ENCODE measurements around the gene TENM4. TPM values are rescaled to one million over a fixed set of nuclear protein-coding genes. Genes with fewer than 3 reads are reported as not detected.

Gene TENM4
- total RNA-seq, 1 experiment from 2014 or later = 0.39 TPM

DNA sequence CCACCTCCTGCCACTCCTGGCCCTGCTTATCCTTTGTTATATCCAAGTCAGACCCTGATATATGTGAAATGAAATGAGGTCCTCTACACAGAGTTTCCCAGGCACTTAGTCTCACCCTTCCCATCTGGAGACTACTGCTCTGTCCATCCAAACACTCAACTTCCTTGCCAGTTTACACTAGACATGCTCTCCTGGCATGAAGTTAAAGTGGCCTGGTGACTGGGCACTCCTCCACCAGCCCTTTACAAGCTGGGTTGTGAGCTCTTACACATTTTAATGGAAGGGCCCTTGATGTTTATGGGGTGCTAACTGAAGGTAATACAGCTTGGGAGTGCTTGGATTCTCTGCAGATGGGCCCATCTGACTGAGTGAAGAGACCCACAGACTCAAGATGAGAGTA lies 650.0 kb downstream of the TENM4 start:
- Histone ChIP-seq H3K27me3 (ENCODE audit: control insufficient read depth, insufficient read depth, low read length) (peaks cover 3% of the 10 kb centered on the region; the same call in 1 of the 2 replicates), H3K27ac (ENCODE audit: low read length) (no peak overlapping the region)

DNA sequence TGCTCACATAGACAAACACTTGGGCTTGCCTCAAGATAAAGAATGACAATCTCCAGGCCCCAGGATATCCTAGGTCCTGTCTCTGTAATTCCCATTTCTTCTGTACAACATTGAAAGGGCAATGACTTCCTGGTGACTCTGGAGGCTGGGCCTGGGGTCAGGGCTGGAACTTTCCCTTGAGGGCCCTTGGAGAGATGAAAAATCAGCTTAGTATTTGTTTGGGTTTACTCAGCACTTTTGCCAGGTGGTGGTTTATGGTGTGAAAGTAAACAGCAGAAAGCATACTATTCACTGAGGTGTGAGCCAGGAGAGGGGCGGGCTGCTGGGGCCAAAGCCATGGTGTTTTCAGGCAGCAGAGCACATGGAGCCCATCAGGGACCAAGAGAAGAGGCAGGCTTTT lies 651.5 kb downstream of the TENM4 start:
- no peak for ATAC-seq
- H3K9me3 ChIP-seq (ENCODE audit: control insufficient read depth, insufficient read depth, low read depth, low read length) = no peaks in the 10 kb centered on the region
- H3K36me3 ChIP-seq (ENCODE audit: control insufficient read depth, insufficient read depth, low read length) = no peaks in the 10 kb centered on the region
- peaks cover 3% of the 10 kb centered on the region; the same call in 1 of the 2 replicates for H3K27me3 ChIP-seq (ENCODE audit: control insufficient read depth, insufficient read depth, low read length)
- no peak overlapping the region for H3K4me3 ChIP-seq (ENCODE audit: low read depth in 2 of 2, low read length in 2 of 2)
- intact Hi-C loops (cut with micrococcal nuclease; ENCODE audit: unreplicated experiment) (no loop called here), in situ Hi-C loops (cut with HindIII; ENCODE audit: low pct_unique_long_range_greater_than_20kb, low sequenced_read_pairs) (no loop called here)
- ChIA-PET CTCF (no interaction called here), POLR2A (no interaction called here)
- no peaks in the 10 kb centered on the region for H3K4me1 ChIP-seq (ENCODE audit: control insufficient read depth, insufficient read depth, low read length)
- no TSS peak for BruUV-seq (replicated peaks)
- TF ChIP-seq TCF7L2 (IDR thresholded peaks at IDR 0.05; ENCODE audit: low read depth, low read length) (no peak), SIN3A (IDR thresholded peaks at IDR 0.05; ENCODE audit: borderline replicate concordance, insufficient read depth, low read depth, low read length) (no peak), POLR2AphosphoS5 (IDR thresholded peaks at IDR 0.05; ENCODE audit: low read depth, low read length) (no peak)
- TF ChIP-seq, protein P1, sequence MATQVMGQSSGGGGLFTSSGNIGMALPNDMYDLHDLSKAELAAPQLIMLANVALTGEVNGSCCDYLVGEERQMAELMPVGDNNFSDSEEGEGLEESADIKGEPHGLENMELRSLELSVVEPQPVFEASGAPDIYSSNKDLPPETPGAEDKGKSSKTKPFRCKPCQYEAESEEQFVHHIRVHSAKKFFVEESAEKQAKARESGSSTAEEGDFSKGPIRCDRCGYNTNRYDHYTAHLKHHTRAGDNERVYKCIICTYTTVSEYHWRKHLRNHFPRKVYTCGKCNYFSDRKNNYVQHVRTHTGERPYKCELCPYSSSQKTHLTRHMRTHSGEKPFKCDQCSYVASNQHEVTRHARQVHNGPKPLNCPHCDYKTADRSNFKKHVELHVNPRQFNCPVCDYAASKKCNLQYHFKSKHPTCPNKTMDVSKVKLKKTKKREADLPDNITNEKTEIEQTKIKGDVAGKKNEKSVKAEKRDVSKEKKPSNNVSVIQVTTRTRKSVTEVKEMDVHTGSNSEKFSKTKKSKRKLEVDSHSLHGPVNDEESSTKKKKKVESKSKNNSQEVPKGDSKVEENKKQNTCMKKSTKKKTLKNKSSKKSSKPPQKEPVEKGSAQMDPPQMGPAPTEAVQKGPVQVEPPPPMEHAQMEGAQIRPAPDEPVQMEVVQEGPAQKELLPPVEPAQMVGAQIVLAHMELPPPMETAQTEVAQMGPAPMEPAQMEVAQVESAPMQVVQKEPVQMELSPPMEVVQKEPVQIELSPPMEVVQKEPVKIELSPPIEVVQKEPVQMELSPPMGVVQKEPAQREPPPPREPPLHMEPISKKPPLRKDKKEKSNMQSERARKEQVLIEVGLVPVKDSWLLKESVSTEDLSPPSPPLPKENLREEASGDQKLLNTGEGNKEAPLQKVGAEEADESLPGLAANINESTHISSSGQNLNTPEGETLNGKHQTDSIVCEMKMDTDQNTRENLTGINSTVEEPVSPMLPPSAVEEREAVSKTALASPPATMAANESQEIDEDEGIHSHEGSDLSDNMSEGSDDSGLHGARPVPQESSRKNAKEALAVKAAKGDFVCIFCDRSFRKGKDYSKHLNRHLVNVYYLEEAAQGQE (IDR thresholded peaks at IDR 0.05; ENCODE audit: insufficient read depth in 1 of 2, low read depth in 2 of 2, low read length in 1 of 2) = no peak
- TF ChIP-seq, protein P2, sequence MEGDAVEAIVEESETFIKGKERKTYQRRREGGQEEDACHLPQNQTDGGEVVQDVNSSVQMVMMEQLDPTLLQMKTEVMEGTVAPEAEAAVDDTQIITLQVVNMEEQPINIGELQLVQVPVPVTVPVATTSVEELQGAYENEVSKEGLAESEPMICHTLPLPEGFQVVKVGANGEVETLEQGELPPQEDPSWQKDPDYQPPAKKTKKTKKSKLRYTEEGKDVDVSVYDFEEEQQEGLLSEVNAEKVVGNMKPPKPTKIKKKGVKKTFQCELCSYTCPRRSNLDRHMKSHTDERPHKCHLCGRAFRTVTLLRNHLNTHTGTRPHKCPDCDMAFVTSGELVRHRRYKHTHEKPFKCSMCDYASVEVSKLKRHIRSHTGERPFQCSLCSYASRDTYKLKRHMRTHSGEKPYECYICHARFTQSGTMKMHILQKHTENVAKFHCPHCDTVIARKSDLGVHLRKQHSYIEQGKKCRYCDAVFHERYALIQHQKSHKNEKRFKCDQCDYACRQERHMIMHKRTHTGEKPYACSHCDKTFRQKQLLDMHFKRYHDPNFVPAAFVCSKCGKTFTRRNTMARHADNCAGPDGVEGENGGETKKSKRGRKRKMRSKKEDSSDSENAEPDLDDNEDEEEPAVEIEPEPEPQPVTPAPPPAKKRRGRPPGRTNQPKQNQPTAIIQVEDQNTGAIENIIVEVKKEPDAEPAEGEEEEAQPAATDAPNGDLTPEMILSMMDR (IDR thresholded peaks at IDR 0.05) = no peak
- no peak overlapping the region for H3K27ac ChIP-seq (ENCODE audit: low read length)
- no peak for DNase-seq (ENCODE audit: low read depth, low spot score)

More for the DNA sequence above, 650.0 kb downstream of the TENM4 start:
- ATAC-seq (no peak), DNase-seq (ENCODE audit: low read depth, low spot score) (no peak)
- ChIA-PET POLR2A (no interaction called here), CTCF (no interaction called here)
- Histone ChIP-seq H3K9me3 (ENCODE audit: control insufficient read depth, insufficient read depth, low read depth, low read length) (no peaks in the 10 kb centered on the region), H3K4me3 (ENCODE audit: low read depth in 2 of 2, low read length in 2 of 2) (no peak overlapping the region), H3K4me1 (ENCODE audit: control insufficient read depth, insufficient read depth, low read length) (no peaks in the 10 kb centered on the region), H3K36me3 (ENCODE audit: control insufficient read depth, insufficient read depth, low read length) (no peaks in the 10 kb centered on the region)
- TF ChIP-seq, protein P2 (IDR thresholded peaks at IDR 0.05) = no peak
- no peak for TF ChIP-seq TCF7L2 (IDR thresholded peaks at IDR 0.05; ENCODE audit: low read depth, low read length)
- TF ChIP-seq SIN3A (IDR thresholded peaks at IDR 0.05; ENCODE audit: borderline replicate concordance, insufficient read depth, low read depth, low read length) = no peak
- TF ChIP-seq, protein P1 (IDR thresholded peaks at IDR 0.05; ENCODE audit: insufficient read depth in 1 of 2, low read depth in 2 of 2, low read length in 1 of 2) = no peak
- no peak for TF ChIP-seq POLR2AphosphoS5 (IDR thresholded peaks at IDR 0.05; ENCODE audit: low read depth, low read length)
- BruUV-seq (replicated peaks) = no TSS peak
- in situ Hi-C loops (cut with HindIII; ENCODE audit: low pct_unique_long_range_greater_than_20kb, low sequenced_read_pairs) = no loop called here
- intact Hi-C loops (cut with micrococcal nuclease; ENCODE audit: unreplicated experiment) = no loop called here
